Endometrial microvascular endothelial cells (primary cell): ENCODE results near the gene COP1. TPM values are rescaled to one million over a fixed set of nuclear protein-coding genes. Genes with fewer than 3 reads are reported as not detected.
"Not testable (repeated sequence)": the region's sequence is repeated elsewhere in the genome, so short reads cannot be mapped to it uniquely, and the experiment has no call there.

ENCODE experiments used
- in situ Hi-C: cut with HindIII; loops from 2 replicates; pipeline ENCODE4 v1.10.0; 2017; ENCODE audit warnings: low sequenced_read_pairs, low pct_unique_long_range_greater_than_20kb; ENCODE audit errors: inconsistent ontology term
- total RNA-seq: library from RNA; depleted of rRNA; stranded (reverse); fragments of >200 nt; gene quantifications from one replicate; pipeline ENCODE4 v1.2.3, GENCODE V29; 2015; ENCODE audit errors: inconsistent ontology term

COP1 gene
- total RNA-seq, 1 donor from 2014 or later: 47.8 TPM

GRCh38 chr1:176204655-176205054 lies 2.4 kb downstream of the COP1 start:
- in situ Hi-C loops: not testable (repeated sequence)

GRCh38 chr1:176203735-176204134 lies 3.4 kb downstream of the COP1 start:
- in situ Hi-C loops: no loop called here

DNA sequence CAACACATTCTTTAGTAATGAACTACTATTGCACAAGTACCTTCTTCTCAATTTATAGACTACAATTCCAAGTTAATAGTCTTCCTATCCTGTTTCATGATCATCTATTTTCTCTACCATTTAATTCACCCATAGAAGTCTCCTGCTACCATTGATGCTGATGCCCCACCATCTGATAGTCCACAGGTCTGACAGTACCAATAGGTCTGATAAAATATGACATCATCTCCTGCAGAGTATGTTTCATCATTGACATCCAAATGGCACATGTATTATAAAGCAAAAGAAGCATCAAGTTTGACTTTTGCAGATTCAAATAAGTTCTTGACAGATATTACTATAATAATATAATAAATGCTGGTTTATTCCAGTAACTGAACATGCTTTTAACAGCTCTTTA lies 5.5 kb downstream of the COP1 start:
- in situ Hi-C loops: no loop called here

DNA sequence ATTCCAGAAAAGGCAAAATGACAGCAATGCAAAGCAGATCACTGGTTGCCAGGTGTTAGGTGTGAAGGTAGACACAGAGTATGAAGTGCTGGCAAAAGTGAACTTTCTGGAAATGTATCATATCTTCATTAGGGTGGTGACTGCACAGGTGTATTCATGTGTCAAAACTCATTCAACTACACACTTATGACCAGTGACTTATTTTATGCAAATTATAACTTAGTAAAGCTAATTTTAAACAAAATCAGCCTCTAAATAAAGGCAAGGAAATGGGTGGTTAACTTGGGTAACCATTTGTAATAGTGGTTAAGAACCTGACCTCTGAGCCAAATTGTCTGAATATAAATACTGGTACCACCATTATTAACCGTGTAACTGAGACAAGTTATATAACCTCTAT lies 7.4 kb downstream of the COP1 start:
- in situ Hi-C loops: no loop called here

- in situ Hi-C loops: no loop called here
Measured at GRCh38 chr1:176198413-176198812, 8.7 kb downstream of the COP1 start.

DNA sequence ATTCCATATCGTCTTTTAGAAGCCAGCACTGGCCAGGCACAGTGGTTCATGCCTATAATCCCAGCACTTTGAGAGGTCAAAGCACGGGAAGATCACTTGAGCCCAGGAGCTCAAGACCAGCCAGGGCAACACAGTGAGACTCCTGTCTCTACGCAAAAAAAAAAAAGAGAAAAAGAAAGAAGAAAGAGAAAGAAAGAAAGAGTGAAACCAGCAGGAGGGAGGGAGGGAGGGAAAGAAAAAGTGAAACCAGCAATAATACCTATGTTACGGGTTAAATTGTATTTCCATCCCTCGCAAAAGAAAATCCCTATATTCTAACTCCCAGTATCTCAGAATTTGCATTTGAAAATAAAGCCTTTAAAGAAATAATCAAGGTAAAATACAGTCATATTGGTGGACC lies 10.4 kb downstream of the COP1 start:
- in situ Hi-C loops: no loop called here

- in situ Hi-C loops: no loop called here
Measured at GRCh38 chr1:176195547-176195946, 11.5 kb downstream of the COP1 start.

GRCh38 chr1:176193663-176194062 lies 13.4 kb downstream of the COP1 start:
- in situ Hi-C loops: no loop called here

DNA sequence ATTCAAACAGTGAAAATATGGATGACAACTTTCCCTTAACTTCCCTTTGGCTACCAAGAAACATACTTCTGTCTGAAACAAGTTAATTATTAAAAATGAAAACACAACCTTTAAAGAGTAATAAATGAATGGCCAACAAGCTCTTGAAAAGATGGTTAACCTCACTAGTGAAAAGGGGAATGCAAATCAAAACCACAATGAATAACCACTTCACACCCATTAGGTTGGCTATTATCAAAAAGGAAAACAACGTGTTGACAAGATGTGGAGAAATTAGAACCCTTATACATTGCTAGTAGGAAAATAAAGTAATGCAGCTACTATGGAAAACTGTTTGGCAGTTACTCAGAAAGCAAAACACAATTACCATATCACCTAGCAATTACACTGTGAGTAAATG lies 14.1 kb downstream of the COP1 start:
- in situ Hi-C loops: no loop called here

DNA sequence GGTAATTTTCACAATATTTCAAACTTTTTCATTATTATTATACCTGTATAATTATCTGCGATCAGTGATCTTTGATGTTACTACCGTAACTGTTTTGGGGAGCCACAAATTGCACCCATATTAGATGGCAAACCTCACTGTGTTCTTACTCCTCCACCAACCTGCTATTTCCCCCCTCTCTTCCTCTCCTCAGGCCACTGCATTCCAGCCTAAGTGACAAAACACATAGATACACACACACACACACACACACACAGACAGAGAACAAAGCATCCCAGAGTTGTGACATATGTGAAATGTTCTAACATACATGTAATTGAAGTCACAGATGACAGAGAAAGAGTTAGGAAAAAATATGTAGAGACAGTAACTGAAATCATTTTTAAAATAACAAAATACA lies 18.5 kb downstream of the COP1 start:
- in situ Hi-C loops: no loop called here

DNA sequence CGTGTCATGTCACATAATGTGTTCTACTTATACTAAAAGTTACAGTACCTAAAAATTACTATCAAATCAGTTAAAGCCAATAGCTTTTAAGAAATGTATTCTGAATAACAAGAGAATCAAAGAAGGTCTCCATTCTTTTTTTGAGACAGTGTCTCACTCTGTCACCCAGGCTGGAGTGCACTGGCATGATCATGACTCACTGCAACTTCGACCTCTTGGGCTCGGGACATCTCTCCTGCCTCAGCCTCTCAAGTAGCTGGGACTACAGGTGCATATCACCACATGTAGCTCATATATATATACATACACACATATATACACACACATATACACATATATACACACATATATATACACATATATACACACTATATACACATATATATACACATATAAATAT lies 20.1 kb downstream of the COP1 start:
- in situ Hi-C loops: no loop called here

GRCh38 chr1:176183618-176184017 lies 23.5 kb downstream of the COP1 start:
- in situ Hi-C loops: no loop called here

- in situ Hi-C loops: no loop called here
Measured at GRCh38 chr1:176178316-176178715, 28.8 kb downstream of the COP1 start.

DNA sequence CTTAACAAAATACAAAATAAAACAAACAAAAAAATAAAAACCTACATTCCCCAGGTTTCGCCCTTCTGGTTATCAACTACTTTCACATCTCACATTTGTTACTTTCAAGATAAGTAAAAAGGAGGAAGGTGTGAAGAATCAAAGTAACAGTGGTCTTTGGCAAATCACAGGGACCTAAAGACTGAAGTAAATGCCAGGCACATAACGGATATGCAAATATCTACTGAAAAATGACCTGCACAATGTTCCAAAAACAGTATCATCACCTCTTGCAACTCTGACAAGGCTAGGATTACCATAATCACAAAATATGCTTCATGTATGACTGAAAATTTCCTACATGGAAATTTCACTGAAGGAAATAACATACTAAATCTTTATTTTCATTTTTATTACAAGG lies 29.3 kb downstream of the COP1 start:
- in situ Hi-C loops: no loop called here

DNA sequence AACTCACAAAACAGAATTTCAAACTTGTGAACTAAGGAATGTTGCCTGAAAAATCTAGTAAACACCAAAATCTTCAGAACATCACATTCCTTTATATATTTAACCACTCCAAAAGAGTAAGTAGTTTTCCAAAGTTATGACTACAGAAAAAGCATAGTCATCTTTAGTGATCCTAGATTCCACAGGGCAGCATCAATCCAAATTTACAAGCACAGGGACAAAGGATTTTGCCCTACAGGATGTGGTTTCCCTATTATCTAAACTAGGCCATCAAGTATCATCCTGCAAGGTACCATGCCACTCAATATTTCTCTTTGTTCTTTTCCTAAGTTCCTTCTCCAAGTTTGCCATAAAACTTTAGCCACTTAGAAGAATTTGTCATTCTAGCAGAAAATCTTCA lies 33.0 kb downstream of the COP1 start:
- in situ Hi-C loops: no loop called here

DNA sequence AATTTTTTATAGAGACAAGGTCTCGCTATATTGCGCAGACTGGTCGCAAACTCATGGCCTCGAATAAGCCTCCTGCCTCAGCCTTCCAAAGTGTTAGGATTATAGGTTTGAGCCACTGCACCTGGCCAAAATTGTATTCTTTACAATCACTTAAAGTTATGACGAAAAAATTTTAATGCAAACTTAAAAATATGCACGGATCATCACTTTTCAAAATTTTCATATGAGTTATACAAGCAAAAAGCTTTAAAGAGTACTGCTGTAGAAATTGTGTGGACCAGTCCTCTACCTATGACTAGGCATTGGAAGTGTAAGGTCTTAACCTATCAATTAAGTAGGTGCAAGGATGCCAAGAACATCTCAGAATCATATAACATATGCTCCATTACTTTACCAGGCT lies 34.9 kb downstream of the COP1 start:
- in situ Hi-C loops: no loop called here

DNA sequence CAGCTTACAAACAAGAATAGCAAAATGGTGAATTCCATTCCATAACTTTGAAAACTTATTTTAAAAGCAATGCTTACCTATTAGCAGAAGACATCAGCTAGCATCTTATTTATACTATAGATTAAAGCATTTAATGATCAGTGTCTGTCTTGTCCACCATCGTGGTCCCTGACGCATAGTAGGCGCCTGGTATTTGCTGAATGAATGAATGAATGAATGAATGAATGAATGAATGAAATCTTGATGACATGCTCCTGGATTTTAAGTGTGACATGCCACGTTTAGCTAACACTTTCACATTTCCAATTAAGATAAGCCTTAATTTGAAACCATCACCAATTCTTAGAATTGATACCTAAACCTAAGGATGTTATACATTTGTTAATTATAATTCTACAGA lies 39.9 kb downstream of the COP1 start:
- in situ Hi-C loops: no loop called here

DNA sequence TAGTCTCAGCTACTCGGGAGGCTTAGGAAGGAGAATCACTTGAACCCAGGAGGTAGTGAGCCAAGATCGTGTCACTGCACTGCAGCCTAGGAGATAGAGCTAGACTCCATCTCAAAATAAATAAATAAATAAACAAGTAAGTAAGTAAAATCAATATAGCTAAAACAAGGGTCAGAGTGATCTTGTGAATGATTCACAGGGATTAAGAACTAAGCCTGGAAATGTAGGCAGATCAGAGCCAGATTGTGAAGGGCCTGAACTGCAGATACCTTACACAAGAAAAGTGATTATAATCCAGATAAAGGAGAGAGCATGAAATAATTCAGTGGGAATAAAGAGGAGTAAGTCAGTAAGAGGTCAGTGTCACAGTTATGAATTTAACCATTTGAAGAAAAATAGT lies 41.5 kb downstream of the COP1 start:
- in situ Hi-C loops: no loop called here

- in situ Hi-C loops: no loop called here
Measured at GRCh38 chr1:176164014-176164678, 42.9 kb downstream of the COP1 start.

DNA sequence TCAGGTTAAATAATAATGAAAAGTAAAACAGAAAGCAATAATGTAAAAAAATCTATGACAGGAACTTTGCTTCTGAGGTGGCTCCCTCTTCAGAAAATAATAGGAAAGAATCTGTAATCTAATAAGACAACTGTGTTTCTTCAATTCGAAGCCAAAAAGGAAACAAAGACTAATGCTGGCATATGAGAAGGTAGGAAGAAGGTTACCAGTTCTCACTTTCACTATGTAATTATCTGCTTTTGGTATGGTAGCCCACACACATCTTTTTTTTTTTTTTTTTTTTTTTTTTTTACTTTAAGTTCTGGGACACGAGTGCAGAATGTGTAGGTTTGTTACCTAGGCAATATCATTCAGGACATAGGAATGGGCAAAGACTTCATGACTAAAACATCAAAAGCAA lies 47.1 kb downstream of the COP1 start:
- in situ Hi-C loops: no loop called here

DNA sequence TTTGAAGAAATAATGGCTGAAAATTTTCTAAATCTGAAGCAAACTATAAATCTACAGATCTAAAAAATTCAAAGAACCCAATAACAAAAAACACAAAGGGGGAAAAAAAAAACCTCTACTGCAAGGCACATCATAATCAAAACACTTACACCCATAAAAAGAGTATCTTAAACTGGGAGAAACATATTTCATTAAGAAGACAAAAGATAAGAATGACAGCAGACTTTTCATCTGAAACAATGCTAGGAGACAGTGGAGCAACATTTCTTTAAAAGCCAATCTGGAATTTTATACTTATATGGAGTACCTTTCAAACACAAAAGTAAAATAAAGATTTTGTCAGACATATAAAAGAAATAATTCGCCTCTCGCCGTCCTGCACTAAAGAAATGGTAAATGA lies 49.1 kb downstream of the COP1 start:
- in situ Hi-C loops: no loop called here
